Breast epithelium (tissue), 4 donors: ENCODE measurements around the gene DTNB. TPM values are rescaled to one million over a fixed set of nuclear protein-coding genes. Genes with fewer than 3 reads are reported as not detected.

ENCODE experiments used
- DNase-seq, 2 donors: peaks; one replicate each; pipeline ENCODE4 v3.0.0-alpha.2; 2019; ENCODE audit warnings: low spot score in 2 of 2
- H3K27ac ChIP-seq, 2 donors: fragments of 200-600 bp; sonication (generic) in 1 of 2; one replicate each; pipeline ENCODE4 v1.5.1; 2016 to 2019; ENCODE audit warnings: mild to moderate bottlenecking in 1 of 2
- H3K27me3 ChIP-seq, 2 donors: fragments of 200-600 bp; sonication (generic) in 1 of 2; one replicate each; pipeline versions ENCODE4 v1.5.1 to v1.6.0; 2017 to 2019; ENCODE audit warnings: control low read depth in 1 of 2, mild to moderate bottlenecking in 1 of 2
- H3K36me3 ChIP-seq: fragments of 200-600 bp; one replicate; pipeline ENCODE4 v1.5.1; 2019
- H3K4me1 ChIP-seq, 2 donors: fragments of 200-600 bp; sonication (generic); one replicate each; pipeline ENCODE4 v1.5.1; 2016 to 2019; ENCODE audit warnings: control low read depth in 1 of 2
- H3K4me3 ChIP-seq, 3 donors: fragments of 200-600 bp; sonication (generic); 1 replicate in 2 of 3; 2 replicates in 1 of 3; pipeline ENCODE4 v1.5.1; 2016 to 2019; ENCODE audit warnings: mild to moderate bottlenecking in 3 of 3, moderate library complexity in 2 of 3
- H3K9me3 ChIP-seq, 2 donors: fragments of 200-600 bp; sonication (generic) in 1 of 2; one replicate each; pipeline ENCODE4 v1.5.1; 2016 to 2019; ENCODE audit warnings: control low read depth in 1 of 2
- CTCF ChIP-seq, 3 donors: fragments of 450-650 bp; IDR thresholded peaks; one replicate each; pipeline ENCODE4 v1.5.1; 2016 to 2017; ENCODE audit warnings: antibody characterized with exemption in 3 of 3, mild to moderate bottlenecking in 3 of 3, moderate library complexity in 3 of 3
- POLR2A ChIP-seq: fragments of 450-650 bp; IDR thresholded peaks from one replicate; pipeline ENCODE4 v1.6.1; 2016; ENCODE audit warnings: antibody characterized with exemption, mild to moderate bottlenecking, moderate library complexity
- POLR2AphosphoS5 ChIP-seq, 3 donors: sonication (generic); formaldehyde crosslinking; IDR thresholded peaks; one replicate each; pipeline ENCODE4 v1.6.1; 2017; ENCODE audit warnings: antibody characterized with exemption in 3 of 3
- intact Hi-C: fragments of 100-400 bp; cut with DNase I; formaldehyde crosslinking; loops from one replicate; pipeline ENCODE4 v1.15.1; 2023; ENCODE audit warnings: low total_unique reads
- total RNA-seq, 3 donors: library from RNA; depleted of rRNA; stranded (reverse); fragments of >200 nt; gene quantifications; one replicate each; pipeline ENCODE4 v1.1.0, GENCODE V29; 2016

The DTNB gene
- total RNA-seq, 3 donors from 2014 or later, result 7.8 to 63.4 (median 44.9) TPM

- no peak for DNase-seq
- no peaks in the 10 kb centered on the region for H3K4me1 ChIP-seq
- no peak overlapping the region for H3K4me3 ChIP-seq
- no peaks in the 10 kb centered on the region for H3K36me3 ChIP-seq
- intact Hi-C loops, result no loop called here
- H3K9me3 ChIP-seq, result no peaks in the 10 kb centered on the region
- H3K27me3 ChIP-seq, result no peaks in the 10 kb centered on the region
- TF ChIP-seq CTCF (IDR thresholded peaks at IDR 0.05), result no peak
- TF ChIP-seq POLR2A, result no peak
- no peak for TF ChIP-seq POLR2AphosphoS5 (IDR thresholded peaks at IDR 0.05)
- H3K27ac ChIP-seq, result no peak overlapping the region
Measured at GRCh38 chr2:25356088-25356487, 317.3 kb downstream of the DTNB start.

GRCh38 chr2:25355270-25355669 lies 318.1 kb downstream of the DTNB start:
- DNase-seq, result no peak
- Histone ChIP-seq H3K4me1 (no peaks in the 10 kb centered on the region), H3K4me3 (no peak overlapping the region), H3K27ac (no peak overlapping the region), H3K27me3 (no peaks in the 10 kb centered on the region), H3K36me3 (no peaks in the 10 kb centered on the region), H3K9me3 (no peaks in the 10 kb centered on the region)
- intact Hi-C loops, result no loop called here
- TF ChIP-seq CTCF (IDR thresholded peaks at IDR 0.05) (no peak), POLR2A (no peak), POLR2AphosphoS5 (IDR thresholded peaks at IDR 0.05) (no peak)

GRCh38 chr2:25354116-25354515 lies 319.3 kb downstream of the DTNB start:
- intact Hi-C loops, result no loop called here
- no peaks in the 10 kb centered on the region for H3K4me1 ChIP-seq
- no peak for TF ChIP-seq POLR2A

GRCh38 chr2:25349397-25349796 lies 324.0 kb downstream of the DTNB start:
- no peak overlapping the region for H3K4me3 ChIP-seq
- no peaks in the 10 kb centered on the region for H3K36me3 ChIP-seq
- H3K9me3 ChIP-seq, result no peaks in the 10 kb centered on the region
- H3K27me3 ChIP-seq, result no peaks in the 10 kb centered on the region
- intact Hi-C loops, result no loop called here
- no peak for DNase-seq
- TF ChIP-seq CTCF (IDR thresholded peaks at IDR 0.05) (no peak), POLR2A (no peak), POLR2AphosphoS5 (IDR thresholded peaks at IDR 0.05) (no peak)
- H3K27ac ChIP-seq, result no peak overlapping the region
- no peaks in the 10 kb centered on the region for H3K4me1 ChIP-seq

More at GRCh38 chr2:25354116-25354515, 319.3 kb downstream of the DTNB start:
- H3K27me3 ChIP-seq, result no peaks in the 10 kb centered on the region
- H3K9me3 ChIP-seq, result no peaks in the 10 kb centered on the region
- DNase-seq, result no peak
- H3K27ac ChIP-seq, result no peak overlapping the region
- no peak overlapping the region for H3K4me3 ChIP-seq
- no peaks in the 10 kb centered on the region for H3K36me3 ChIP-seq

- Histone ChIP-seq H3K36me3 (no peaks in the 10 kb centered on the region), H3K27ac (no peak overlapping the region), H3K4me3 (no peak overlapping the region), H3K9me3 (no peaks in the 10 kb centered on the region), H3K27me3 (no peaks in the 10 kb centered on the region), H3K4me1 (no peaks in the 10 kb centered on the region)
- intact Hi-C loops, result no loop called here
- TF ChIP-seq POLR2AphosphoS5 (IDR thresholded peaks at IDR 0.05) (no peak), POLR2A (no peak), CTCF (IDR thresholded peaks at IDR 0.05) (no peak)
- DNase-seq, result no peak
Measured at GRCh38 chr2:25347846-25348245, 325.5 kb downstream of the DTNB start.
